Stimulated activated CD4-positive, alpha-beta T cell treated with anti-CD3 and anti-CD28 coated beads, Interleukin-4, amount 100 ng/mL, for 24 hours (primary cell): ENCODE measurements around the gene CUZD1.

Experiments
- DNase-seq: peaks from one replicate; pipeline ENCODE4 v3.0.0-alpha.2; 2020

The CUZD1 gene

GRCh38 chr10:122853665-122854313 is 8.1 kb upstream of the CUZD1 start:
- DNase-seq: no peak

- DNase-seq: no peak
These were observed 6.6 kb upstream of the CUZD1 start for GRCh38 chr10:122852261-122852660.

GRCh38 chr10:122850705-122851640 is 5.3 kb upstream of the CUZD1 start:
- DNase-seq: no peak

- no peak for DNase-seq
These were observed 4.4 kb upstream of the CUZD1 start for GRCh38 chr10:122849900-122850605.

GRCh38 chr10:122849090-122849489 is 3.4 kb upstream of the CUZD1 start:
- DNase-seq: no peak

- DNase-seq: no peak
These were observed 2.3 kb upstream of the CUZD1 start for GRCh38 chr10:122847782-122848604.

GRCh38 chr10:122844146-122844545 is 1.5 kb downstream of the CUZD1 start:
- DNase-seq: no peak

- DNase-seq: no peak
These were observed 4.1 kb downstream of the CUZD1 start for GRCh38 chr10:122841569-122841968.

- DNase-seq: no peak
These were observed 6.2 kb downstream of the CUZD1 start for GRCh38 chr10:122839505-122839904.

GRCh38 chr10:122838880-122839279 is 6.8 kb downstream of the CUZD1 start:
- no peak for DNase-seq

GRCh38 chr10:122835908-122836307 is 9.7 kb downstream of the CUZD1 start:
- no peak for DNase-seq

- DNase-seq: no peak
These were observed 14.7 kb downstream of the CUZD1 start for GRCh38 chr10:122830965-122831353.

GRCh38 chr10:122830273-122830964 is 15.2 kb downstream of the CUZD1 start:
- no peak for DNase-seq

GRCh38 chr10:122829454-122829853 is 16.2 kb downstream of the CUZD1 start:
- DNase-seq: no peak

GRCh38 chr10:122828716-122829255 is 16.9 kb downstream of the CUZD1 start:
- no peak for DNase-seq

- DNase-seq: no peak
These were observed 18.4 kb downstream of the CUZD1 start for GRCh38 chr10:122827302-122827701.

GRCh38 chr10:122822973-122823690 is 22.5 kb downstream of the CUZD1 start:
- DNase-seq: no peak

GRCh38 chr10:122821808-122822207 is 23.8 kb downstream of the CUZD1 start:
- no peak for DNase-seq

GRCh38 chr10:122815458-122815857 is 30.2 kb downstream of the CUZD1 start:
- no peak for DNase-seq

GRCh38 chr10:122814493-122814892 is 31.2 kb downstream of the CUZD1 start:
- DNase-seq: no peak

GRCh38 chr10:122812751-122813150 is 32.9 kb downstream of the CUZD1 start:
- DNase-seq: no peak
